ENCODE measurements around the gene NR5A2.

DNA sequence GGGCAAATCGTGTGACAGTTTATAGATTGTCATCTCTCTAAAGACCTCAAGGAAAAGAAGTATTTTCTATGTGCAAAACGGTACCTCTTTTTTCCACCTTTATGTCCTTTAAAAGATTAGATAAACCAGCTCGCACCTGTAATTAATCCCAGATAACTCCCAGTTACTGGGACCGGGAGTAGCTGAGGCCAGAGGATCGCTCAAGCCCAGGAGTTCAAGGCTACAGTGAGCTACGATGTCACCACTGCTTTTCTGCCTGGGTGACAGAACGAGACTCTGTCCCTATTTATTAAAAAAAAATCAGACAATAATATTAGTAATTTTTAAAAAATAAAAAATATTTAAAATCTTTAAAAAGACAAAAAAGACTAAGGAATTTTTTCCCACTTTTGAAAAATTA is 141.4 kb downstream of the NR5A2 start:
- TF ChIP-seq, protein P1, sequence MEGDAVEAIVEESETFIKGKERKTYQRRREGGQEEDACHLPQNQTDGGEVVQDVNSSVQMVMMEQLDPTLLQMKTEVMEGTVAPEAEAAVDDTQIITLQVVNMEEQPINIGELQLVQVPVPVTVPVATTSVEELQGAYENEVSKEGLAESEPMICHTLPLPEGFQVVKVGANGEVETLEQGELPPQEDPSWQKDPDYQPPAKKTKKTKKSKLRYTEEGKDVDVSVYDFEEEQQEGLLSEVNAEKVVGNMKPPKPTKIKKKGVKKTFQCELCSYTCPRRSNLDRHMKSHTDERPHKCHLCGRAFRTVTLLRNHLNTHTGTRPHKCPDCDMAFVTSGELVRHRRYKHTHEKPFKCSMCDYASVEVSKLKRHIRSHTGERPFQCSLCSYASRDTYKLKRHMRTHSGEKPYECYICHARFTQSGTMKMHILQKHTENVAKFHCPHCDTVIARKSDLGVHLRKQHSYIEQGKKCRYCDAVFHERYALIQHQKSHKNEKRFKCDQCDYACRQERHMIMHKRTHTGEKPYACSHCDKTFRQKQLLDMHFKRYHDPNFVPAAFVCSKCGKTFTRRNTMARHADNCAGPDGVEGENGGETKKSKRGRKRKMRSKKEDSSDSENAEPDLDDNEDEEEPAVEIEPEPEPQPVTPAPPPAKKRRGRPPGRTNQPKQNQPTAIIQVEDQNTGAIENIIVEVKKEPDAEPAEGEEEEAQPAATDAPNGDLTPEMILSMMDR (IDR thresholded peaks at IDR 0.05) = no peak
- no peak for TF ChIP-seq POLR2A (IDR thresholded peaks at IDR 0.05)
